NCI-H1105 (cell line): ENCODE data around the gene TRPV5.
A peak's percentile ranks its signal among the peaks of the same experiment; 100 is the strongest.

Source experiments
- DNase-seq: peaks from one replicate; lab custom pipeline; 2025; lab: John Stamatoyannopoulos, UW

The TRPV5 gene

GRCh38 chr7:142908921-142909890, 24.3 kb downstream of the TRPV5 start:
- DNase-seq: no peak

DNA sequence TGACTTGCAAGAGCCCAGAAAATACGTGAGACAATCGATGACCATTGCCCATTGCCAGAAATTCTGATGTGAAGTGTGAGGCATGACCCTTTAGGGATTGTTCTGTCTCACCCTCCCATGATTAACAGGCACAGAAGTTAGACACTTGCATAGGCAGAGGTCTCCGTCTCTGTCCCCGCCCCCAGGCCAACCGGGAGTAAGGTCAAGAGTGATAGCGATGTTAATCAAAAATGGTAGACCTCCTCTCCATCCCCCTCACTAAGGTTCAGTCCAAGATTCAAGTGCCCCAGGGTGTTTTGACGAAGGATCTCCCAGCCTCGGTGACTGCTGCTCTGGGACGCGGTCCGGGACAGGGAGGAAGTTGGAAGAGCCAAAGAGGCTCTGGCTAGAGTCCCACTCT, 25.3 kb downstream of the TRPV5 start:
- DNase-seq: no peak

GRCh38 chr7:142906643-142907042, 26.9 kb downstream of the TRPV5 start:
- no peak for DNase-seq

GRCh38 chr7:142905759-142906158, 27.8 kb downstream of the TRPV5 start:
- no peak for DNase-seq

DNA sequence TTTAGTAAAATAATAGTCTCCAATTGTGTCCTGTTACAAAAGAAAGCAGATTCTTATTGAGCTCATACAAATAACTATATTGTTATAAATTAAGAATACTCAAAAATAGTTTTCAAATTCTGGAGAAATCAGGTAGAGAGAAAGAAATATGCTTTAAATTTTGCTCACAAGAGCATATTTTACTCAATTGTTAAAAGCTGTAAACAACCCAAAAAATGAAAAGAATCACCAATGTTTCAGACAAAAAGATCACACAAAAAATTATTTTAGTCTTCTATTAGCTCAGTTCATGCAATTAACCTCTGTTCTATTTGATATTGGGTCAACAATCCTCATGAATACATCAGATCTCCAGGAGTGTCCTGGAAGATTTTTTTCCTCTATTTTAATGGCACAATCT, 29.4 kb downstream of the TRPV5 start:
- DNase-seq: no peak

GRCh38 chr7:142901426-142902259, 31.9 kb downstream of the TRPV5 start:
- DNase-seq: no peak

DNA sequence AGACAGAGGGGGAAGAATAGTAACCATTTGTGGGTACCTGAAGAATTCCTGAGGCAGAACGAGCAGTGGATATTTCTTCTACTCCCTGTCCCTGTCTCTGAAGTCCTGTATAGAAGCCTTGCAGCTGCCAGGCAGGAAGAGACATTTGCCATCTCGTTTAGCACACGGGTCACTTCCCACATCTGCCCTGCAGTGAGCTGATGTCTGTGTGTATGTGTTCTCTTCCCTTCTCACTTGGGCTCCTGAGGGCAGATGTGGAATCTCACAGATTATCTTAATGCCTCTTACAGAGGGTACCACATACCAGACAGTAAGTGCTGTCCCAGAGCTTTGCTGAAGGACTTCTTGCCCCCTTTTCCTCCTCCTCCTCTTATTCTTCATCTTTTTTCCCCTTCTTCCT, 33.9 kb downstream of the TRPV5 start:
- DNase-seq: no peak

GRCh38 chr7:142898377-142899170, 35.0 kb downstream of the TRPV5 start:
- peak; percentile 77 for DNase-seq

GRCh38 chr7:142897691-142898090, 35.9 kb downstream of the TRPV5 start:
- DNase-seq: no peak

- no peak for DNase-seq
These were observed 36.7 kb downstream of the TRPV5 start for GRCh38 chr7:142896741-142897379.

- no peak for DNase-seq
These were observed 37.4 kb downstream of the TRPV5 start for GRCh38 chr7:142896151-142896550.

DNA sequence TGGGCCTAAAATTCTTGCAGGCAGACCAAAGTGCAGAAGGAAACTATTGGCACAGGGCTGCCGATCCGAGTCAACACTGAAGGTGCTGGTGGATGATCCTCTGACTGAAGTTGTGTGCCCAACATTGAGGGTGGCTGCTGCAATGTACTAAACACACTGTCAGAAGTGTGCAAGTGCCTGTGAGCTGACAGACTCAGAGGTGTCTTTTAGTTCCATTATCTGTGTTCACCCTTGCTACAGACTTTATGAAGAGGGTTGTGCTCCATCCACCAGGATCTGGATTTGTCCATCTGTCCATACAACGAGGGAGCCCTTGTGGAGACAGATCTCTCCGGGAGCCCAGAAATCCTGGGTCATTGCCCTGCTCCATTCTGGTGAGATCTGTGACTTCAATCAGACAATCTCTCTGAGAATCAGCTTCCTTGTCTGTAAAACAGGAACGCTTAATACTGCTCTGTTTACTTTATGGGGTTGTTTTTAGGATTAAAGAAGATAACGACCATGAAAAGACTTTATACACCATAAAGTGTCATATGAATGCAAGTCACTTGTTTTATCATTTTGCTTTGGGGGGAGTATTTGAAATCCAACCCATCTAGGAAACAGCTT, 38.5 kb downstream of the TRPV5 start:
- DNase-seq: no peak

DNA sequence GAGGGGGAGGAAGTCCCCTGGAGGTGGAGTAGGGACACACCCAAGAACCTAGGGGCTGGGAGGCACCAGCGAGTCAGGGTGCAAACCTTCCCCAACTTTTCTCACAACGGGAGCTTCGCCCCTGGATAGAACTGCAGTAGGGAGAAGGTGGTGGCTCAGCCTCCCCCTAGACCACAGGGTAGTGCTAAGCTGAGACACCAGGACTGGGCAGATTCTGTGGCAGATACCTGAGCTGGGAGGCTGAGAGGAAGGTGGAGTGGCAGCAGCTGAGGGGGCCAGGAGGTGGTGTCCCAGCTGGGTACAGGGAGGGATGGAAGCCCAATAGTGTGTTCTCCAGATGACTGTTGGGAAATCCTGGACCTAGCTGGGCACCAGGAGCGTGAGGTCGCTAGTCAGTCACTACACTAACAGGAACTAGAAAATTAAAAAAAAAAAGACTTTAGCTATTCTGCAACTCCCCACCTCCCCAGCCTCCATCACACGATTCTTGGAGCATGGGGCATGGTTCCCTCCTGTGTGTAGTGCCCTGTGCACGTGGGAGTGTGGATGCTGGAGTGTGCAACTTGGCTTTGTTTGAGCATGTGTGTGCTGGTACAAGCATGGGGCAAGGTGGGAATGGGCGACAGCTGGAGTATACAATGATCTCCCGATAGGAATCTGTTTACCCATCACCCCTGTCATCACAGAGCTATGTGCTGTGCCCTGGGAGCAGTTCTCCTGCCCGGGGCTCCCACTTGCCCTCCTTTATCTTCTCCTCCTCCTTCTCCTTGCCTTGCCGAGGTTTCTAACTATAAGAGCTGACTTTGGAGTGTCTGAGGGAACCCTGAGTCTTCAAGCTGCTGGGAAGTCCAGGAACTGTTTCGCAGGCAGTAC, 39.2 kb downstream of the TRPV5 start:
- no peak for DNase-seq

DNA sequence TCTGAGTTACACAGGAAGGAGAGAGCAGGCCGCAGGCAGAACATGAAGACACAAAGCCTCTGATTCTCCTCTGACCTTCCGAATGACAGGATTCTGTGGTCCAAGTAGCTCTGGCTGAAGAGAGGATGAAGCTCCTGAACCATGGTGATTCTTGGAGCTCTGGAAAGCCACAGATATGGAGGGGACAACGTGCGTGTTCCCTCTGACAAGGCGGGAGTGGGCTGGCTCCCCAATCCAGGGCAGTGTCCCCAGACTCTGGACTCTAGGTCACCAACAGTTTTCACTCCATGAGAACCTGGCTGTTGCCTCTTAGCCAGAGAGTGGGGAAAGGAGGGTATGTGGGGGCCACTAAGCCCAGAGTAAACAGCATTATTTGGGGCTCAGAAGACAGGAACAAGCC, 40.6 kb downstream of the TRPV5 start:
- no peak for DNase-seq

GRCh38 chr7:142891490-142892082, 42.0 kb downstream of the TRPV5 start:
- DNase-seq: no peak

DNA sequence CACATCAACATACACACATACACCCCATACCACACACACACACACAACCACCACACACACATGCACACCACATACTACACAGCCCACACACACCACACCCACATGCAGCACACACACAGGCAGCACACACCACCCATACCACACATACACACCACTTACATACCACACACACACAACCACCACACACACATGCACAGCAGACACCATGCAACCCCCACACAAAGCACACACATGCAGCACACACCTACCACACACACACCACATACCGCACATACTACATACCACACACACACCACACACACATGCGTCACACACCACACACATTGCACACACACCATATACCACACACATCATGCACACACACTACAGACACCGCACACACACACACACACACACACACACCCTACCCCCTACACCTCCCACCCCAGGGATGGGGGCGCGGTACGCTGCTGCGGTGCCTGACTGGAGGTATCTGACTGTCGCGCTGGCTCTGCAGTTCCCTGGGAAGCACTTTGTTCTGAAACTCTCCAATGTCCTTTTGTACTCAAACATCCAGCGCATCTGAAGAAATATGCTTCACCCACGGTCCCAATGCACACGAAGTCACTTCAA, 42.6 kb downstream of the TRPV5 start:
- no peak for DNase-seq

DNA sequence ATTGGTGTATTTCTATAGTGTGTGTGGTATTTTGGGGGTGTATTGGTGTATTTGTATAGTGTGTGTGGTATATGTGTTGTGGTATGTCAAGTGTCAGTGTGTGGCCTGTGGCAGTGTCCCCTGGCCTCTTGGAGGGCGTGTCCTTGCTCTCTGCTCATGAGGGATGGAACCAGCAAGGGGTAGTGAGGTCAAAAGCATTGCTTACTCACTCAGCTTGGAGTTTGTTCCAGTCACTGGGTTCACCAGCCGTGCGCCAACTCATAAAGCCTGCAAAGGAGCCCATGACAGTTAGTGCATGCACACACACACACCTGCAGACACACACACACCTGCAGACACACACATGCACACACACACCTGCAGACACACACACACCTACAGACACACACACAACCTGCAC, 43.7 kb downstream of the TRPV5 start:
- DNase-seq: no peak

GRCh38 chr7:142887282-142888015, 46.1 kb downstream of the TRPV5 start:
- no peak for DNase-seq

DNA sequence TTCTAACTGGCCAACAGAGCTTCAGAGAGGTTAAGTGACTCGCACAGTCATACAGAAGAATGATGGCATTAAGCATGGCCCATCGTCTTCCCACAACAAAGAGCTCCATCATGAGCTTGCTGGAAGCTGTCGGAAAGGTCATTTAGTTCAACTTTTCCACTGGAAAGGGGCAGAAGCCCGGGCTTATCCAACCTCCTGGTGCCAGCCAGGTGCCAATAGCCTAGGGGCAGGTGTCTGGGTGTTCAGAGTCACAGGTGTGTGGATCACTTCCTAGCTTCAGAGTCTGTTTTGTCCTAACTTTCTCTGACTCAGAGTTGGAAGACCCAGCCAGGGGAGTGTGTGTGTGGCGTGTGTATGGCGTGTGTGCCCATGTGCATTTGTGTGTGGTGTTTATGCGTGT, 46.7 kb downstream of the TRPV5 start:
- DNase-seq: no peak
